ENCODE measurements around the gene PLCD1. TPM values are rescaled to one million over a fixed set of nuclear protein-coding genes. Genes with fewer than 3 reads are reported as not detected.
A peak's percentile ranks its signal among the peaks of the same experiment; 100 is the strongest.

The PLCD1 gene
- total RNA-seq, 2 experiments from 2014 or later: 6.2 to 8.2 TPM

GRCh38 chr3:38040401-38040800 is 11.0 kb upstream of the PLCD1 start:
- peaks cover 7% of the 10 kb centered on the region for H3K36me3 Mint-ChIP-seq (ENCODE audit: low read depth)
- H3K27me3 Mint-ChIP-seq: peaks cover 2% of the 10 kb centered on the region
- ChIA-PET CTCF (interaction anchor here (0.9 to 2.6 kb wide), 2 partner anchors 43 to 66 kb away, joined by 3 to 9 read pairs; no protein-coding TSS in a partner anchor), POLR2A (no interaction called here)
- ATAC-seq (no peak), DNase-seq (no peak)
- peaks cover 9% of the 10 kb centered on the region for H3K9me3 Mint-ChIP-seq
- H3K4me1 Mint-ChIP-seq (ENCODE audit: low read depth): peaks cover 28% of the 10 kb centered on the region
- intact Hi-C loops (cut with micrococcal nuclease): no loop called here
- peak overlapping the region; percentile 91 for H3K27ac Mint-ChIP-seq
- H3K4me3 Mint-ChIP-seq: peak overlapping the region; percentile 60
- no peak for TF ChIP-seq CTCF (IDR thresholded peaks at IDR 0.05)

GRCh38 chr3:38039899-38040261 is 10.4 kb upstream of the PLCD1 start:
- POLR2A ChIA-PET: interaction anchor here (1.3 kb wide), 1 partner anchor 36 kb away, joined by 4 read pairs; no protein-coding TSS in a partner anchor
- H3K4me1 Mint-ChIP-seq (ENCODE audit: low read depth): peaks cover 28% of the 10 kb centered on the region
- H3K36me3 Mint-ChIP-seq (ENCODE audit: low read depth): peaks cover 7% of the 10 kb centered on the region
- TF ChIP-seq CTCF (IDR thresholded peaks at IDR 0.05): no peak
- ATAC-seq (peak; percentile 31), DNase-seq (peak; percentile 62)
- H3K27ac Mint-ChIP-seq: peak overlapping the region; percentile 91
- intact Hi-C loops (cut with micrococcal nuclease): no loop called here
- H3K9me3 Mint-ChIP-seq: peaks cover 9% of the 10 kb centered on the region
- H3K4me3 Mint-ChIP-seq: peak overlapping the region; percentile 60
- CTCF ChIA-PET: interaction anchor here (0.9 to 2.6 kb wide), 4 partner anchors 9 to 65 kb away, joined by 3 to 9 read pairs (median 4); no protein-coding TSS in a partner anchor
- peaks cover 2% of the 10 kb centered on the region for H3K27me3 Mint-ChIP-seq

- ChIA-PET POLR2A (interaction anchor here (1.2 to 1.3 kb wide), 2 partner anchors 36 to 42 kb away, joined by 4 to 5 read pairs; no protein-coding TSS in a partner anchor), CTCF (interaction anchor here (1.1 to 2.6 kb wide), 5 partner anchors 9 to 64 kb away, joined by 3 to 9 read pairs (median 5); no protein-coding TSS in a partner anchor)
- TF ChIP-seq CTCF (IDR thresholded peaks at IDR 0.05): no peak
- DNase-seq: peak; percentile 94
- intact Hi-C loops (cut with micrococcal nuclease): no loop called here
- H3K4me1 Mint-ChIP-seq (ENCODE audit: low read depth): peaks cover 28% of the 10 kb centered on the region
- peak within 1 kb of the TSS; percentile 60 for H3K4me3 Mint-ChIP-seq
- peak within 1 kb of the TSS; percentile 91 for H3K27ac Mint-ChIP-seq
- H3K27me3 Mint-ChIP-seq: peaks cover 7% of the 10 kb centered on the region
- peaks cover 9% of the 10 kb centered on the region for H3K9me3 Mint-ChIP-seq
- H3K36me3 Mint-ChIP-seq (ENCODE audit: low read depth): peaks cover 7% of the 10 kb centered on the region
- ATAC-seq: peak; percentile 74
These were observed 9.9 kb upstream of the PLCD1 start, which contains the start of gene DLEC1 for GRCh38 chr3:38039101-38039898. Gene DLEC1, plus strand, starts transcription at chr3:38039208. Its CDS starts 18 bp downstream, at chr3:38039226.

- intact Hi-C loops (cut with micrococcal nuclease): no loop called here
- TF ChIP-seq CTCF (IDR thresholded peaks at IDR 0.05): no peak
- POLR2A ChIA-PET: interaction anchor here (1.2 to 1.3 kb wide), 2 partner anchors 35 to 41 kb away, joined by 4 to 5 read pairs; no protein-coding TSS in a partner anchor
- Mint-ChIP-seq H3K36me3 (ENCODE audit: low read depth) (peaks cover 7% of the 10 kb centered on the region), H3K27ac (peak overlapping the region; percentile 91), H3K9me3 (peaks cover 9% of the 10 kb centered on the region), H3K4me1 (ENCODE audit: low read depth) (peaks cover 28% of the 10 kb centered on the region), H3K4me3 (peak overlapping the region; percentile 60), H3K27me3 (peaks cover 8% of the 10 kb centered on the region)
- ATAC-seq: peak; percentile 69
- CTCF ChIA-PET: interaction anchor here (1.1 to 2.6 kb wide), 5 partner anchors 8 to 63 kb away, joined by 3 to 9 read pairs (median 5); no protein-coding TSS in a partner anchor
- DNase-seq: peak; percentile 61
These were observed 9.0 kb upstream of the PLCD1 start for GRCh38 chr3:38038447-38038911.

- no peak for DNase-seq
- Mint-ChIP-seq H3K4me3 (no peak overlapping the region), H3K27ac (no peak overlapping the region), H3K4me1 (ENCODE audit: low read depth) (peaks cover 28% of the 10 kb centered on the region), H3K27me3 (peaks cover 15% of the 10 kb centered on the region), H3K36me3 (ENCODE audit: low read depth) (peaks cover 7% of the 10 kb centered on the region), H3K9me3 (peaks cover 9% of the 10 kb centered on the region)
- no peak for TF ChIP-seq CTCF (IDR thresholded peaks at IDR 0.05)
- CTCF ChIA-PET: no interaction called here
- POLR2A ChIA-PET: no interaction called here
- intact Hi-C loops (cut with micrococcal nuclease): no loop called here
- no peak for ATAC-seq
These were observed 7.5 kb upstream of the PLCD1 start for GRCh38 chr3:38036906-38037305.
